GM06990 (cell line): ENCODE results near the gene SEH1L.
"Not testable (repeated sequence)": the region's sequence is repeated elsewhere in the genome, so short reads cannot be mapped to it uniquely, and the experiment has no call there.

Experiments used
- DNase-seq: peaks from one replicate; pipeline ENCODE4 v3.0.0-alpha.2; 2011; ENCODE audit not compliant: insufficient read length; ENCODE audit errors: extremely low read depth
- H3K27me3 ChIP-seq: replicated peaks from 2 replicates; pipeline ENCODE4 v1.6.0; 2011; ENCODE audit warnings: low read length; ENCODE audit not compliant: control insufficient read depth, insufficient read depth
- H3K36me3 ChIP-seq: 2 replicates; pipeline ENCODE4 v1.5.1; 2011; ENCODE audit warnings: low read length; ENCODE audit not compliant: control insufficient read depth, insufficient read depth
- H3K4me3 ChIP-seq: replicated peaks from 2 replicates; pipeline ENCODE4 v1.5.1; 2011; ENCODE audit warnings: low read depth, mild to moderate bottlenecking, control low read depth, low read length
- CTCF ChIP-seq: IDR thresholded peaks from 2 replicates; pipeline ENCODE4 v1.5.1; 2011; ENCODE audit warnings: low read length, control low read depth, mild to moderate bottlenecking, inconsistent platforms; ENCODE audit not compliant: insufficient read depth, poor library complexity, severe bottlenecking

Gene SEH1L

GRCh38 chr18:12947285-12948049 is at the start of gene SEH1L:
Gene SEH1L (plus strand): TSS chr18:12948011. CDS start chr18:12948122, 111 bp downstream.
- no peak for TF ChIP-seq CTCF
- H3K36me3 ChIP-seq: no peaks in the 10 kb centered on the region; the same call in 1 of the 2 replicates
- H3K27me3 ChIP-seq: no peaks in the 10 kb centered on the region
- peak; percentile 98 for DNase-seq
- H3K4me3 ChIP-seq: peak within 1 kb of the TSS; percentile 82

- H3K4me3 ChIP-seq, DNase-seq, H3K36me3 ChIP-seq, H3K27me3 ChIP-seq: not testable (repeated sequence)
These were observed 46.6 kb upstream of the SEH1L start for GRCh38 chr18:12901208-12901607.

- TF ChIP-seq CTCF: no peak
- H3K4me3 ChIP-seq: no peak overlapping the region
- H3K27me3 ChIP-seq: peaks cover 3% of the 10 kb centered on the region
- no peaks in the 10 kb centered on the region for H3K36me3 ChIP-seq
- DNase-seq: no peak
These were observed 43.7 kb upstream of the SEH1L start for GRCh38 chr18:12904012-12904516.

- TF ChIP-seq CTCF: no peak
- Histone ChIP-seq H3K27me3 (peaks cover 3% of the 10 kb centered on the region), H3K36me3 (no peaks in the 10 kb centered on the region), H3K4me3 (no peak overlapping the region)
- DNase-seq: no peak
These were observed 41.7 kb upstream of the SEH1L start for GRCh38 chr18:12906119-12906518.

- Histone ChIP-seq H3K27me3 (peaks cover 3% of the 10 kb centered on the region), H3K4me3 (no peak overlapping the region), H3K36me3 (no peaks in the 10 kb centered on the region)
- DNase-seq: no peak
- TF ChIP-seq CTCF: no peak
These were observed 41.0 kb upstream of the SEH1L start for GRCh38 chr18:12906773-12907172.

GRCh38 chr18:12907258-12907925 is 40.4 kb upstream of the SEH1L start:
- no peak overlapping the region for H3K4me3 ChIP-seq
- peaks cover 3% of the 10 kb centered on the region for H3K27me3 ChIP-seq
- no peaks in the 10 kb centered on the region for H3K36me3 ChIP-seq
- no peak for DNase-seq
- no peak for TF ChIP-seq CTCF
